ENCODE data around the gene FAM25A. TPM values are rescaled to one million over a fixed set of nuclear protein-coding genes. Genes with fewer than 3 reads are reported as not detected.
"Not testable (repeated sequence)": the region's sequence is repeated elsewhere in the genome, so short reads cannot be mapped to it uniquely, and the experiment has no call there.

The FAM25A gene
- total RNA-seq: not detected in 2 replicates

DNA sequence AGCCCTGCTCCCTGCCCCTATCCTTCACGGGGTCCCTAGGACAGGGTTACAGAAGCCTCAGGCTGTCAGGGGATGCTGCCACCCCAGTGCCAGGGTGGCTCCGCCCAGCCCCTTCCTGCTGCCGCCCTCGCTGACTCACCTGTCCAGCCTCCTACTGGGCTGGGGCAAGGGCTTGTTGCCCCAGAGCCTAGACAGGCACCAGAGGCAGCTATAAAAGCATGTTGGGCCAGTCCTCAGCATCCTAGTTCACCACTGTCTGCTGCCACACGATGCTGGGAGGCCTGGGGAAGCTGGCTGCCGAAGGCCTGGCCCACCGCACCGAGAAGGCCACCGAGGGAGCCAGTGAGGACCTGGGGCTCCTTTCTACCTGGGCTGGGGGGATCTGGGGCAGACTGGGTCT is at the start of gene FAM25A:
TSS of gene FAM25A (plus strand) at position 239 of the 400 bp plus-strand sequence. CDS start at position 270, 31 bp downstream.
- not testable (repeated sequence) for DNase-seq (ENCODE audit: low read depth in 2 of 2)

DNA sequence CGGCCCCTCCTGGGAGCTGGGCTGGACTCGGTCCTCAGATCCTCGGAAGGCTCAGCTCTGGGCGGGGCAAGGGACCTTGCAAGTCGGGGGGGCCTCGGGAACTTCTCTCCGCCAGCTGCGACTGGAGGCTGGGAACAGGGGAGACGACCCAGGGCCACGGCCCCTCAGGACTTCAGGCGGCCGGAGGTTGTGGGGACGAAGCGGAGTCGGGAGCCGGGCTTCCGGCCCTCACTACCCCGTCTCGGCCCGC is 49.2 kb upstream of the FAM25A start:
- no peak for DNase-seq (ENCODE audit: low read depth in 2 of 2)

DNA sequence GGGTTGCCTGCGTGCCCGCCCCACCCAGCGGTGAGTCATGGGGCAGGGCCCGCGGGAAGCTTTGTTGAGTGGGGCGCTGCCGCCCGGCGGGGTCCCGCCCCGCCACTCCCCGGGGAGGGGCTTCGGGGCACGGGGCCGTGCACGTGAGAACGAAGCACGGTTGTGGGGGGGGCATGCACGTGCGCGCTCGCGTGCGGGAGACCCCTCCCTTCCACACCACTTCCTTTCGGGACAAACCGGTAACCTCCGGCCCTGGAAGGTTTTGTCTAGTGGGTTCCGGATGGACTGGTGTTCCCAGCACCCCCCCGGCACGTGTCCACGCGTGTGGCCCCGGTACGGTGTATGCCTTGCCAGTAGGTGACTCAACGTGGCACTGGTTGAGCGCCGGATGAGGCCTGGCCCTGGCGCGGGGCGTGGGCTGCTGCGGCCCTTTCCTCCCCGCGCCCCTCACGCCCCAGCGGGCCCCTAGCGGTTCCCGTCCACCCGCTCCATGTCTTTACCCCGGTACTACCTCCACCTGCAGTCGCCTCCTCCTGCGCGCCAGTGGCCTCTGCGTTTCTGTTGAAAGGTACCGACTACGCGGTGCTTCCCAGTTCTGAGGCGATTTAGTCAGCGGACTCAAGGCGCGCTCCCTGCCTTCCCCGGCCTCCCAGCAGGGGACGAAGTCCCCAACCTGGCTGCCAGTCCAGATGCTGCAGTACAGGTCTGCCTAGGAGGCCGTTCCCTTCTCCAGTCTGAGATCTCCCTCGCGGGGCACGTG is 48.7 kb upstream of the FAM25A start:
- DNase-seq (ENCODE audit: low read depth in 2 of 2): peak; percentile 84 to 95

- DNase-seq (ENCODE audit: low read depth in 2 of 2): no peak
Observed at GRCh38 chr10:86972613-86973380, 47.3 kb upstream of the FAM25A start.

- no peak for DNase-seq (ENCODE audit: low read depth in 2 of 2)
Observed at GRCh38 chr10:86974484-86974883, 45.6 kb upstream of the FAM25A start.

DNA sequence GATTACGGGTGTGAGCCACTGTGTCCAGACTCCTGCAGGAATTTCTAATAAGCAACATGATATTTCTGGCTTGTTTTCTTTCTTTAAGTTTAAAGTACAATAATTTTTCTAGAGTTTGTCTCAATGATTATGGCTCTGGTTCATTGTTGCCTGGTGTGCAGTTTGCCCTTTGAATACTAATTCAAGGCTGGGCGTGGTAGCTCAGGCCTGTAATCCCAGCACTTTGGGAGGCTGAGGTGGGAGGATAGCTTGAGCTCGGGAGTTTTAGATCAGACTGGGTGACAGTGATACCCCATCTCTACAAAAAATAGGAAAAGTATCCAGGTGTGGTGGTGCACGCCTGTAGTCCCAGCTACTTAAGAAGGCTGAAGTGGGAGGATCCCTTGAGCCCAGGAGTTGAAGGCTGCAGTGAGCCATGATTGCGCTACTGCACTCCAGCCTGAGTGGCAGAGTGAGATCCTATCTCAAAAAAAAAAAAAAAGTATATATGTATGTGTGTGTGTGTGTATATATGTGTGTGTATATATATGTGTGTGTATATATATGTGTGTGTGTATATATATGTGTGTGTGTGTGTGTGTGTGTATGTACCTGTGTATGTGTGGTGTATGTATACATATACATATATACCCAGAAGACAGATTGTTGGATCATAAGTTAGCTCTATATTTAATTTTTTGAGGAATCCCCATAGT is 43.6 kb upstream of the FAM25A start:
- no peak for DNase-seq (ENCODE audit: low read depth in 2 of 2)

DNA sequence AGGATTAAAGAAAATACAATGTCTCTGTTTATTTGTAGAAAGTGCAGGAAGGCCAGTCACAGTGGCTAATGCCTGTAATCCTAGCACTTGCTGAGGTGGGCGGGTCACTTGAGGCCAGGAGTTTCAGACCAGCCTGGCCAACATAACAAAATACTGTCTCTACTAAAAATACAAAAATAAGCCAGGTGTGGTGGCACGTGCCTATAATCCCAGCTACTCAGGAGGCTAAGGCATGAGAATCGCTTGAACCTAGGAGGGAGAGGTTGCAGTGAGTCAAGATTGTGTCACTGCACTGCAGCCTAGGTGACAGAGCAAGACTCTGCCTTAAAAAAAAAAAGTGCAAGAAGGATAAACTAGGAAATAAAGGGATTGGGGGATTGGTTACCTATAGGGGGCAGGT is 41.6 kb upstream of the FAM25A start:
- not testable (repeated sequence) for DNase-seq (ENCODE audit: low read depth in 2 of 2)

DNA sequence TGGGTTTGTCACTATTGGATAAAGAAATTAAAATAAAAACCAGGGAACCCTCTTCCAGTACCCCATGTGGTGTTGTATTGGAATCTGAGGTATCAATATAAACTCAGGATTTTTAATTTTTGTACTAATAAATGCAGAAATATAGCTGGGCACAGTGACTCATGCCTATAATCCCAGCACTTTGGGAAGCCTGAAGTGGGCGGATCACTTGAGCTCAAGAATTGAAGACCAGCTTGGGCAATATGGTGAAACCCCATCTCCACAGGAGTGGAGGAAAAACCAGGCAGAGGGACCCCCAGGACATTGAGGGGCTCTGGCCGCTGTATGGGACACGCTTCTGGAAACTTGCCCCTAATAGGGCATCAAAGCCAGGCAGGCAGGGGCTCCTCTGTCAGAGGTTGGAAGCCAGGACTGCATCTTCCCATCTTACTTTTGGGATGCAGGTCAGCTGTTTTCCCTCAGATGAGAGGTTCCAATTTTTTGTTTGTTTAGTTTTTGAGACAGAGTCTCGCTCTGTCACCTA is 40.7 kb upstream of the FAM25A start:
- DNase-seq (ENCODE audit: low read depth in 2 of 2): no peak

- DNase-seq (ENCODE audit: low read depth in 2 of 2): peak in 1 of 2 donors; percentile 14
Observed at GRCh38 chr10:86979977-86980448, 40.1 kb upstream of the FAM25A start.

DNA sequence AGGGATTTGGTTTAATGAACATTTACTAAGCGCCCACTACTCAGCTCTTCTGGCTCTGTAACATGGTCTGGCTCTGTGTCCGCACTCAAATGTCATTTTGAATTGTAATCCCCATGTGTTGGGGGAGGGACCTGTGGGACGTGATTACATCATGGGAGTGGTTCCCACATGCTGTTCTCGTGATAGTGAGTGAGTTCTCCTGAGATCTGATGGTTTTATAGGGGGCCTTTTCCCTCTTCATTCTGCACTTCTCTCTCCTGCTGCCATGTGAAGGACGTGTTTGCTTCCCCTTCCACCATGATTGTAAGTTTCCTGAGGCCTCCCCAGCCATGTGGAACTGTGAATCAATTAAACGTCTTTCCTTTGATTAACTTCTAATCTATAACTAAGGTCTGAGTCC is 39.1 kb upstream of the FAM25A start:
- DNase-seq (ENCODE audit: low read depth in 2 of 2): not testable (repeated sequence)

DNA sequence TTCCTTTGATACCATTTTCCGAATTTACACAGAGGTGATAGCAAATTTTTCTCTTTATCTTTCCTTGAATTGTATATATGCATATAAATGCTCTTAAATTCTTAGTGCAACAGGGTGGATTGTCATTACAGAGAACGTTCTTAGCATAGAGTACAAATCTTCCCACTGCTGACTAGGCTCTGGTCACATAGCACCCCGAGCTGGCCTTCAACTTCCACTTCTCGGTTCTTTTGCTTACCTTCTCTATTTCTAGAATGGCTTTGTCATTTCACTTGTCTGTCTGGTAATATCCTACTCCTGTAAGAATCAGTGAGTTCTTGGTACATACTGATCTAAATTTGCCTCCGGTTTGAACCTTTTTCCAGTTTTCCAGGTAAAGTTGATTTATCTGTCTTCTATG is 38.4 kb upstream of the FAM25A start:
- no peak for DNase-seq (ENCODE audit: low read depth in 2 of 2)

DNA sequence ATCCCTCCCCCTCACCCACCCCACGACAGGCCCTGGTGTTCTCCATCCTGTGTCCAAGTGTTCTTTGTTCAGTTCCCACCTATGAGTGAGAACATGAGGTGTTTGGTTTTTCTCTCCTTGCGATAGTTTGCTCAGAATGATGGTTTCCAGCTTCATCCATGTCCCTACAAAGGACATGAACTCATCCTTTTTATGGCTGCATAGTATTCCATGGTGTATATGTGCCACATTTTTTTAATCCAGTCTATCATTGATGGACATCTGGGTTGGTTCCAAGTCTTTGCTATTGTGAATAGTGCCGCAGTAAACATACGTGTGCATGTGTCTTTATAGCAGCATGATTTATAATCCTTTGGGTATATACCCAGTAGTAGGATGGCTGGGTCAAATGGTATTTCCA is 35.6 kb upstream of the FAM25A start:
- not testable (repeated sequence) for DNase-seq (ENCODE audit: low read depth in 2 of 2)

DNA sequence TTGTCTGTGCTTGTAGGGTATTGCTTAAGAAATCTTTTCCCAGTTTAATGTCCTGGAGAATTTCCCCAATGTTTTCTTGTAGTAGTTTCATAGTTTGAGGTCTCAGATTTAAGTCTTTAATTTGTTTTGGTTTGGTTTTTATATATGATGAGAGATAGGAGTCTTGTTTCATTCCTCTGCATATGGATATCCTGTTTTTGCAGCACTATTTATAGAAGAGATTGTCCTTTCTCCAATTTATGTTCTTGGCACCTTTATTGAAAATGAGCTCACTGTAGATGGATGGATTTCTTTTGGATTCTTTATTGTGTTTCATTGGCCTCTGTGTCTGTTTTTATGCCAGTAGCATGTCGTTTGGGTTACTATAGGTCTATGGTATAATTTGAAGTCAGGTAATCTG is 31.6 kb upstream of the FAM25A start:
- no peak for DNase-seq (ENCODE audit: low read depth in 2 of 2)

DNA sequence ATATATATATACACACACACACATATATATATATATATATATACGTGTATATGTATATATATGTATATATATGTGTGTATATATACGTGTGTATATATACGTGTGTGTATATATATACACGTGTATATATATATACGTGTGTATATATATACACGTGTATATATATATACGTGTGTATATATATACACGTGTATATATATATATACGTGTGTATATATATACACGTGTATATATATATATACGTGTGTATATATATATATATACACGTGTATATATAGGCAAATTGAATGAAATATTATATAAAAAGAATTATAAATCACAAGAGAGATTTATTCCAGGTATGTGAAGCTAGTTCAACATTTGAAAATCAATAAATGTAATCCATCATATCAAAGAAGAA is 28.7 kb upstream of the FAM25A start:
- DNase-seq (ENCODE audit: low read depth in 2 of 2): not testable (repeated sequence)

- DNase-seq (ENCODE audit: low read depth in 2 of 2): no peak
Observed at GRCh38 chr10:86992456-86992855, 27.6 kb upstream of the FAM25A start.

GRCh38 chr10:86992929-86993328 is 27.2 kb upstream of the FAM25A start:
- no peak for DNase-seq (ENCODE audit: low read depth in 2 of 2)

DNA sequence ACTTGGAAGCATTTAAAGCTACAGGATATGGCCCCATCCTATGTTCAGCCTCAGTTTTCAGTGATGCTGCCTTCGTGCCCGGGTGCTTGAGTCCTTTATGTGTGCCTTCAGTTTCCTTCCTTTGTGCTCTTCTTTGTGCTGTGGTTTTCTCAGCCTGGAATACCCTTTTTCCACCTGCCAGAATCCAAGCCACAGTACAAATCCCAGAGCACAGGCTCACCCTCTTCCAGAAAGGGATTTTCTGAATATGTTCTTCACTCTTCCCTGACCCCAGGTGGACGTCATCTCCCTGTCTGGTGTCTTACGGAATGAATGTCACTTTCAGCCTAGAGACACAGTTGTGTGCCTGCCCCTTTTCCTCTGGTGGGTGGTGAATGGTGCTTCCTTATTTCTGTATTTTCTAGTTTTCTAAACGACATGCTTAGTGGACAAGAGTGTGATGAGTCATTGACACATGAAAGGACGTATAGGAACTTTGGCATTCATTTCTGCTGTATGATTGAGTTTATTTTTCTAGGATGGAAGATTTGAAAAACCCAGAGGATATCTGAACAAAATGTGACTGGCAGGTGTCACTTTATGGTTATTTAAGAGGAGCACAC is 20.2 kb upstream of the FAM25A start:
- DNase-seq (ENCODE audit: low read depth in 2 of 2): not testable (repeated sequence)

GRCh38 chr10:87000491-87000890 is 19.6 kb upstream of the FAM25A start:
- DNase-seq (ENCODE audit: low read depth in 2 of 2): peak in 1 of 2 donors; percentile 30

DNA sequence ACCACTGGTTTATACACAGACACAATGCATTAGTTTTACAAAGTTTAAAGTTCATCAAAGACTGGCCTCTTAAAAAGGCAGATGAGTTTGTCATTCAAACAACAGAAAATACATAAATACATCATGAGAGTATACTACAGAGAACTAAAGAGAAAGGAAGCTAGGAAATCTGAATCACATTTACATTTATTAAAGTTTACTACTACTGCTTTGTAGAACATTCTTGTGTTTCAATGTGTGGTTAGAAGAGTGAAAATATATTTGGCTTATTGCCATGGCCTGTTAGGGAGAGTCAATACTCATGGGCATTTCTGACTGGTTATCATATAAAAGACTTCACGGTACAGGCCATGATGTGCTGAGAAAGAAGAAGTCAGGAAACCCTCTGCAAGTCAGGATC is 13.0 kb upstream of the FAM25A start:
- not testable (repeated sequence) for DNase-seq (ENCODE audit: low read depth in 2 of 2)

DNA sequence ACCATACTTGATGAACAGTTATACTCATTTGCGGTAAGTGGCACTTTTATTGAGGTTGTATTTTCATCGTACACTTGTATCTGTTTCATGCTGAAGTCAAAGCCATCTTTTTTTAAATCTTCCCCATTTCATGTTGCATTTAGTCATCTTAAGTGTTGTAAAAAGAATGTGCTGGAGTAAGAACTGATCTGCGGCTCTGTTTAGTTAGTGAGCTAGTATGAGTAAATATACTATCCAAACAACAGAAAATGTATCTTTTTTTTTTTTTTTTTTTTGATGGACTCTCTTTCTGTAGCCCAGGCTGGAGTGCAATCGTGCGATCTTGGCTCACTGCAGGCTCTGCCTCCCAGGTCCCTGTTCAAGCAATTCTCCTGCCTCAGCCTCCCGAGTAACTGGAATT is 12.4 kb upstream of the FAM25A start:
- DNase-seq (ENCODE audit: low read depth in 2 of 2): not testable (repeated sequence)

DNA sequence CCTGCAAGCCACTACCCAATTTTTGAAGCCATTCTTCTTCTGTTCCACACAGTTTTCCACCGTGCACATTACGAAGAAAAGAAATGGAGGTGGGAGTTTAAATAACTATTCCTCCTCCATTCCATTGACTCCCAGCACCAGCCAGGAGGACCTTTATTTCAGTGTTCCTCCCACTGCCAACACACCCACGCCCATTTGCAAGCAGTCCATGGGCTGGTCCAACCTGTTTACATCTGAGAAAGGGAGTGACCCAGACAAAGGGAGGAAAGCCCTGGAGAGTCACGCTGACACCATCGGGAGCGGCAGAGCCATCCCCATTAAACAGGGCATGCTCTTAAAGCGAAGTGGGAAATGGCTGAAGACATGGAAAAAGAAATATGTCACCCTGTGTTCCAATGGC is 11.8 kb upstream of the FAM25A start:
- not testable (repeated sequence) for DNase-seq (ENCODE audit: low read depth in 2 of 2)
